Upper lobe of left lung (tissue), 6 donors: ENCODE results near the gene GRB14. TPM values are rescaled to one million over a fixed set of nuclear protein-coding genes. Genes with fewer than 3 reads are reported as not detected.

Experiments used
- ATAC-seq, 2 donors: fragments of 200-7000 bp; cut with Tn5 transposase; one replicate each; pipeline ENCODE4 v1.9.1; 2022; ENCODE audit warnings: mild to moderate bottlenecking in 2 of 2, moderate library complexity in 2 of 2; ENCODE audit not compliant: low FRiP score in 2 of 2
- DNase-seq, 2 donors: peaks; one replicate each; pipeline ENCODE4 v3.0.0-alpha.2; 2019 to 2020
- H3K27ac ChIP-seq, 4 donors: fragments of 200-600 bp; sonication (generic); one replicate each; pipeline ENCODE4 v1.5.1; 2016 to 2019
- H3K27me3 ChIP-seq, 4 donors: fragments of 200-600 bp; sonication (generic); one replicate each; pipeline ENCODE4 v1.5.1; 2017 to 2019
- H3K36me3 ChIP-seq, 4 donors: fragments of 200-600 bp; sonication (generic); one replicate each; pipeline ENCODE4 v1.5.1; 2016 to 2019
- H3K4me1 ChIP-seq, 4 donors: fragments of 200-600 bp; sonication (generic); one replicate each; pipeline ENCODE4 v1.5.1; 2018 to 2019
- H3K4me3 ChIP-seq, 4 donors: fragments of 200-600 bp; sonication (generic); one replicate each; pipeline ENCODE4 v1.5.1; 2017 to 2019; ENCODE audit warnings: mild to moderate bottlenecking in 2 of 4, moderate library complexity in 1 of 4
- H3K9me3 ChIP-seq, 4 donors: fragments of 200-600 bp; sonication (generic); one replicate each; pipeline ENCODE4 v1.5.1; 2018 to 2019
- CTCF ChIP-seq, 6 experiments: fragments of 450-650 bp in 4 of 6; fragments of 200-600 bp in 2 of 6; sonication (generic) in 2 of 6; IDR thresholded peaks; one replicate each; pipeline ENCODE4 v1.5.1; 2016 to 2019; ENCODE audit warnings: antibody characterized with exemption in 6 of 6
- EP300 ChIP-seq, 4 donors: sonication (generic); formaldehyde crosslinking; IDR thresholded peaks; one replicate each; pipeline ENCODE4 v1.5.1; 2017; ENCODE audit warnings: antibody characterized with exemption in 4 of 4, control low read depth in 2 of 4
- POLR2A ChIP-seq, 4 donors: fragments of 450-650 bp; IDR thresholded peaks; one replicate each; pipeline ENCODE4 v1.5.1; 2016 to 2017; ENCODE audit warnings: antibody characterized with exemption in 4 of 4, mild to moderate bottlenecking in 2 of 4
- POLR2AphosphoS5 ChIP-seq, 2 donors: sonication (generic); formaldehyde crosslinking; IDR thresholded peaks; one replicate each; pipeline ENCODE4 v1.5.1; 2017; ENCODE audit warnings: antibody characterized with exemption in 2 of 2
- WGBS, 2 donors: methylation state at CpG; one replicate each; pipeline ENCODE4 v1.1.5; 2017 to 2018; 5-methylcytosine and 5-hydroxymethylcytosine counted together
- total RNA-seq, 6 donors: library from RNA; depleted of rRNA in 4 of 6; stranded (reverse); fragments of >200 nt in 4 of 6; gene quantifications; one replicate each; pipeline versions ENCODE4 v1.1.0 to v1.2.1, GENCODE V29; 2016 to 2021
- donor health status: DM: no; HTN: no; CAD: no; lungs with moderate emphysema.
- donor health status: DM: no; HTN: yes; CAD: no; lungs with severe emphysema.

Gene GRB14
- total RNA-seq, 6 donors from 2014 or later, result 1.4 to 10.5 (median 3.0) TPM

GRCh38 chr2:164464376-164464775 is 156.9 kb downstream of the GRB14 start:
- ATAC-seq, result no peak
- Histone ChIP-seq H3K36me3 (no peaks in the 10 kb centered on the region), H3K4me1 (no peaks in the 10 kb centered on the region), H3K27me3 (no peaks in the 10 kb centered on the region), H3K9me3 (no peaks in the 10 kb centered on the region), H3K27ac (no peak overlapping the region), H3K4me3 (no peak overlapping the region)
- DNase-seq, result no peak
- TF ChIP-seq POLR2AphosphoS5 (IDR thresholded peaks at IDR 0.05) (no peak), EP300 (IDR thresholded peaks at IDR 0.05) (no peak), POLR2A (IDR thresholded peaks at IDR 0.05) (no peak), CTCF (IDR thresholded peaks at IDR 0.05) (no peak)
- 87 to 91% methylated on average over 5 of the region's 5 CpGs for WGBS, 2 donors

GRCh38 chr2:164458792-164459191 is 162.5 kb downstream of the GRB14 start:
- no peak for DNase-seq
- no peaks in the 10 kb centered on the region for H3K9me3 ChIP-seq
- 66 to 67% methylated on average over 1 to 2 of the region's 2 CpGs for WGBS, 2 donors

GRCh38 chr2:164457271-164457670 is 164.0 kb downstream of the GRB14 start:
- no peaks in the 10 kb centered on the region for H3K27me3 ChIP-seq
- no peak overlapping the region for H3K27ac ChIP-seq
- no peaks in the 10 kb centered on the region for H3K4me1 ChIP-seq
- no peaks in the 10 kb centered on the region for H3K9me3 ChIP-seq
- TF ChIP-seq CTCF (IDR thresholded peaks at IDR 0.05) (no peak), POLR2AphosphoS5 (IDR thresholded peaks at IDR 0.05) (no peak), POLR2A (IDR thresholded peaks at IDR 0.05) (no peak), EP300 (IDR thresholded peaks at IDR 0.05) (no peak)
- DNase-seq (no peak), ATAC-seq (no peak)
- H3K36me3 ChIP-seq, result no peaks in the 10 kb centered on the region
- 81 to 100% methylated on average over 1 of the region's 1 CpG for WGBS, 2 donors
- H3K4me3 ChIP-seq, result no peak overlapping the region

More at GRCh38 chr2:164458792-164459191, 162.5 kb downstream of the GRB14 start:
- H3K27me3 ChIP-seq, result no peaks in the 10 kb centered on the region
- no peaks in the 10 kb centered on the region for H3K4me1 ChIP-seq
- no peak overlapping the region for H3K27ac ChIP-seq
- TF ChIP-seq EP300 (IDR thresholded peaks at IDR 0.05), result no peak
- no peak for TF ChIP-seq CTCF (IDR thresholded peaks at IDR 0.05)
- TF ChIP-seq POLR2AphosphoS5 (IDR thresholded peaks at IDR 0.05), result no peak
- no peak for TF ChIP-seq POLR2A (IDR thresholded peaks at IDR 0.05)
- H3K4me3 ChIP-seq, result no peak overlapping the region
- no peak for ATAC-seq
- H3K36me3 ChIP-seq, result no peaks in the 10 kb centered on the region

- ATAC-seq (no peak), DNase-seq (no peak)
- H3K4me1 ChIP-seq, result no peaks in the 10 kb centered on the region
- WGBS, 2 donors, result 34 to 39% methylated on average over 4 of the region's 4 CpGs
- H3K27me3 ChIP-seq, result no peaks in the 10 kb centered on the region
- no peak overlapping the region for H3K4me3 ChIP-seq
- H3K9me3 ChIP-seq, result no peaks in the 10 kb centered on the region
- no peak overlapping the region for H3K27ac ChIP-seq
- H3K36me3 ChIP-seq, result no peaks in the 10 kb centered on the region
- TF ChIP-seq CTCF (IDR thresholded peaks at IDR 0.05), result no peak
- no peak for TF ChIP-seq EP300 (IDR thresholded peaks at IDR 0.05)
- no peak for TF ChIP-seq POLR2A (IDR thresholded peaks at IDR 0.05)
- no peak for TF ChIP-seq POLR2AphosphoS5 (IDR thresholded peaks at IDR 0.05)
Observed at GRCh38 chr2:164456619-164457018, 164.7 kb downstream of the GRB14 start.

GRCh38 chr2:164453656-164454305 is 167.5 kb downstream of the GRB14 start:
- DNase-seq, result no peak
- WGBS, 2 donors, result 71 to 85% methylated on average over 5 of the region's 5 CpGs
- Histone ChIP-seq H3K4me1 (no peaks in the 10 kb centered on the region), H3K27me3 (no peaks in the 10 kb centered on the region), H3K4me3 (no peak overlapping the region), H3K27ac (no peak overlapping the region), H3K36me3 (no peaks in the 10 kb centered on the region), H3K9me3 (no peaks in the 10 kb centered on the region)
- TF ChIP-seq EP300 (IDR thresholded peaks at IDR 0.05), result no peak
- TF ChIP-seq POLR2AphosphoS5 (IDR thresholded peaks at IDR 0.05), result no peak
- TF ChIP-seq POLR2A (IDR thresholded peaks at IDR 0.05), result no peak
- TF ChIP-seq CTCF (IDR thresholded peaks at IDR 0.05), result no peak
- ATAC-seq, result no peak
